Omental fat pad (tissue), 4 donors: Measurements from ENCODE around the gene GRB10. TPM values are rescaled to one million over a fixed set of nuclear protein-coding genes. Genes with fewer than 3 reads are reported as not detected.

Experiments
- ATAC-seq: fragments of 150-250 bp; one replicate; pipeline ENCODE4 v1.9.1; 2016; ENCODE audit warnings: mild to moderate bottlenecking, moderate library complexity; ENCODE audit not compliant: low FRiP score
- DNase-seq: peaks from one replicate; pipeline ENCODE4 v3.0.0-alpha.2; 2019; ENCODE audit warnings: low spot score
- total RNA-seq, 4 donors: library from RNA; depleted of rRNA; stranded (reverse); fragments of >200 nt; gene quantifications; one replicate each; pipeline ENCODE4 v1.1.0, GENCODE V29; 2016
- TF ChIP-seq, protein P1 (sequence below), 3 donors: fragments of 450-650 bp; IDR thresholded peaks; one replicate each; pipeline ENCODE4 v1.5.1; 2016 to 2017; ENCODE audit warnings: antibody characterized with exemption in 3 of 3, mild to moderate bottlenecking in 3 of 3, moderate library complexity in 2 of 3

Gene GRB10
- total RNA-seq, 4 donors from 2014 or later = 64.6 to 100 (median 75.3) TPM

- ATAC-seq (no peak), DNase-seq (no peak)
- TF ChIP-seq, protein P1, sequence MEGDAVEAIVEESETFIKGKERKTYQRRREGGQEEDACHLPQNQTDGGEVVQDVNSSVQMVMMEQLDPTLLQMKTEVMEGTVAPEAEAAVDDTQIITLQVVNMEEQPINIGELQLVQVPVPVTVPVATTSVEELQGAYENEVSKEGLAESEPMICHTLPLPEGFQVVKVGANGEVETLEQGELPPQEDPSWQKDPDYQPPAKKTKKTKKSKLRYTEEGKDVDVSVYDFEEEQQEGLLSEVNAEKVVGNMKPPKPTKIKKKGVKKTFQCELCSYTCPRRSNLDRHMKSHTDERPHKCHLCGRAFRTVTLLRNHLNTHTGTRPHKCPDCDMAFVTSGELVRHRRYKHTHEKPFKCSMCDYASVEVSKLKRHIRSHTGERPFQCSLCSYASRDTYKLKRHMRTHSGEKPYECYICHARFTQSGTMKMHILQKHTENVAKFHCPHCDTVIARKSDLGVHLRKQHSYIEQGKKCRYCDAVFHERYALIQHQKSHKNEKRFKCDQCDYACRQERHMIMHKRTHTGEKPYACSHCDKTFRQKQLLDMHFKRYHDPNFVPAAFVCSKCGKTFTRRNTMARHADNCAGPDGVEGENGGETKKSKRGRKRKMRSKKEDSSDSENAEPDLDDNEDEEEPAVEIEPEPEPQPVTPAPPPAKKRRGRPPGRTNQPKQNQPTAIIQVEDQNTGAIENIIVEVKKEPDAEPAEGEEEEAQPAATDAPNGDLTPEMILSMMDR (IDR thresholded peaks at IDR 0.05) = no peak
These were observed 110.7 kb downstream of the GRB10 start for GRCh38 chr7:50672045-50672444.

GRCh38 chr7:50671386-50671785 lies 111.3 kb downstream of the GRB10 start:
- no peak for ATAC-seq
- TF ChIP-seq, protein P1 (IDR thresholded peaks at IDR 0.05) = no peak

GRCh38 chr7:50669890-50670289 lies 112.8 kb downstream of the GRB10 start:
- ATAC-seq (no peak), DNase-seq (no peak)
- TF ChIP-seq, protein P1 (IDR thresholded peaks at IDR 0.05) = no peak

More at GRCh38 chr7:50671386-50671785, 111.3 kb downstream of the GRB10 start:
- no peak for DNase-seq

DNA sequence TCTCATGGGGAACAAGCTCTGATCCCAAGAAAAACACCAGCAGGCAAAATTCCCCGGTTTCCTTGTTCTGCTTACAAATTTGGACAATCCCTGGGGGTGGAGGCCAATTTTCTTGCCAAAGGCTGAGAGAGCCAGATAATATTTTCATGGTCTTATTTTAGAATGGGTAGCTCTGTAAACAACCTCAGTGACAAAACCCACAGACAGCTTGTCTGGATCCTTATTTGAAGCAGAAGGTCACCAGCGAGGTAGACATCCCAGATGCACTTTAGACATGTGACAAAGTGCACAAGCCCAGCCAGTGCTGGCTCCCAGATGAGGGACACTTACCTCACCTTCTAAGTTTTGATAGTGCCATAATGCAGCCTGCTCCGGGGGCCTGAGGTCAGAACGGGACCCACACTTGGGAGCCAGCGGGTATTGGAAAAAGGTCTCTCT lies 114.9 kb downstream of the GRB10 start:
- no peak for DNase-seq
- ATAC-seq = no peak
- TF ChIP-seq, protein P1 (IDR thresholded peaks at IDR 0.05) = no peak

DNA sequence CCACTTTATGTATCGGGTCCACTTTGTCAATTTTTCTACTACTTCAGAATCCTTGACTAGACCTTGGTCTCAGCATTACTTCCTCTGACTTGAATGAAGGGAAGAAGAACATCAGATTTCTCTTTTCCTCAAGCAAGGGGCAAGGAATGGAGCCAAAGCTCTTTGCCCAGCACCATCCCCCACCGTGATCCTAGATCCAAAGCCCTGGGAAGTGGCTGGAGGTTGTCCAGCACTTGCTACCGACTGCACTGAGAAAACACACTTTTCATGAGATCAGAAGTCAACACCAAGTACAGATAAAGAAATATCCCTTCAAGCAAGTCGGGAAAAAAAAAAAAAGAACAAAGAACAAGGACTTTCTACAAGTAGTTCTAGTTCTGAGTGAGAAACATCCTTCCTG lies 115.4 kb downstream of the GRB10 start:
- ATAC-seq (no peak), DNase-seq (no peak)
- TF ChIP-seq, protein P1 (IDR thresholded peaks at IDR 0.05) = no peak

DNA sequence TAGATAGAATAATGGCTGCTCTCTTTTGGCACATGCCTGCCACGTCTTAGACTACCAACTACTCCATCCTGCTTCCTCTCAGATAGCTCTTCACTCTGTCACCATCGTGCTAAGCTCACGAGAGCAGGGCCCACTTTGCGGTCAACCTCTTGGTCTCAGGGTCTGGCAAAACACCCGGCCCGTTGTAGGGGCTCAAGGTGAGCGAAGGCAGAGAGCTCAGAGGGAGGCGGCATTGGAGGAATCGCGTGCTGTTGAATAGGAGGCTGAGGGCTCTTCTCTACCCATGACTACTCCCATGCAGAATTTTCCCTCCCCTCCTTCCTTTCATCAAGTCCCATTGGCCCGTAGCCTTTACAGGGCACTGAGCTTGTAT lies 116.6 kb downstream of the GRB10 start:
- ATAC-seq = no peak
- TF ChIP-seq, protein P1 (IDR thresholded peaks at IDR 0.05) = no peak
- no peak for DNase-seq

DNA sequence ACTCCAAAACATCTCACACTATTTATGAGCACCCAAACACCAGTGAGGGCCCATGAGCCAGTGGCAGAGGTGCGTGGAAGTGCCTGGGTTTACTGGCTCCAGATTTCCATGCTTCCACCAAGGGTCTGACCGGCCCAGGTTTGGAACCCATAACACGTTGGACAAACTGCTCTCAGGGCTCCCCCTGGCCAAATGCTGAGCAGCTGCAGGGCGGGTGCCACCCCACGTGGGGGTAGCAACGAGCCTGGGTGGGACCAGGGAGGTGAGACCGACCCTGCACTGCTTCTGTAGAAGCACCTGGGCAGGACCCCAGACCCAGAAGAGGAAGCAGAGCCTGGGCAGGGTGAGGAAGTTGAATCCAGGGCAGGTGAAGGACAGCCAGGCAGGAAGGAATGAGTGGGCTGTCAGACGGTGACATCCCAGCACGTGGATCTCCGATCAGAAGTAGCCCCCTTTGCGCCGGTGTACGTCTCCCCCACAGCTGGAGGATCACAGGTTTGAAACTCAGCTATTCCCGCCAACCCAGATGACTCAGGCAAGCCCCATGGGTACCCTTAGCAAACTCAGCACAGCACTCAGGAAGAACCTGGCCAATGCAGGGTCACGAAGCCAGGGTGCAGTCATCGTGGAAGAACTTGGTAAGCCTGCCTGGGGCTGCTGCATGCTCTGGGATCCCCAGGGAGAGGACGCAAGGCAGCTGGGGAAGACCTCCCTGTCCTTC lies 117.1 kb downstream of the GRB10 start:
- TF ChIP-seq, protein P1 (IDR thresholded peaks at IDR 0.05) = no peak
- DNase-seq = no peak
- ATAC-seq = no peak
